Measurements from ENCODE around the gene STX4. TPM values are rescaled to one million over a fixed set of nuclear protein-coding genes. Genes with fewer than 3 reads are reported as not detected.

STX4 gene
- total and polyA plus RNA-seq, 4 donors: 52.8 to 121 (median 81.0) TPM

DNA sequence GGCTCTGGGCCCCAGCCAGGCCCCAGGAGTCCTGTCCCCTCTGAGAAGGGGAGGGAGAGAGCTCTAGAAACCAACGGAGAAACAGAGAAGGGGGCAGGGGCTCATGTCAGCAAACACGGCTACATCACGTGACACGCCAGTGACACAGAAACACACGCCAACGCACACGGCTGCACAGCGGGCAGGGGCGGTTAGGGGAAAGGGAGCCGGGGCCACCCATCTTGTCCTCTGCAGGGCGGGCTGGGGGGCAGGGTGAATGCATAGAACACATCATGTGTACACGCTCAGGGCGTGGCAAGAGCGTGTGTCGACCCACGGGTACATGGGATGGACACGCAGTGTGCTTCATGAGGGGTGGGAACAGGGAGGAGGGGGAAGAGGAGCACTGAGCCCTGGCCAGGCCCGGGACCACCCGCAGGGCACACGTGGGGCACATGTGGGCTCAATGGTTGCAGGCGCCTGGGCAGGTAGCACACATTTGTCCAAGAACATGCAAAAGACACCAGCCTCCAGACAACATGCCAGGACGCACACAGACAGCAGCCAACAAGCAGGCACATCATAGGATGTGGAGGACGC, 43.8 kb upstream of the STX4 start:
- DNase-seq (peak in 1 of 2 donors; percentile 64), ATAC-seq (ENCODE audit: low FRiP score) (no peak)
- Histone ChIP-seq H3K36me3 (ENCODE audit: control insufficient read depth in 1 of 2, insufficient read depth in 2 of 2, low read length in 1 of 2) (no peaks in the 10 kb centered on the region), H3K4me3 (ENCODE audit: low read length in 2 of 2) (no peak overlapping the region), H3K9me3 (ENCODE audit: control insufficient read depth, low read length) (no peaks in the 10 kb centered on the region), H3K4me1 (ENCODE audit: control insufficient read depth in 1 of 2, insufficient read depth in 2 of 2, low read length in 2 of 2) (no peaks in the 10 kb centered on the region), H3K27ac (ENCODE audit: low read depth in 1 of 2, low read length in 2 of 2) (no peak overlapping the region), H3K27me3 (ENCODE audit: control insufficient read depth in 1 of 2, insufficient read depth in 2 of 2, low read length in 1 of 2) (no peaks in the 10 kb centered on the region)
- intact Hi-C loops (cut with DNase I): loop anchor here (5.0 to 10.0 kb wide), 5 partner anchors 48 to 878 kb away; partner anchors contain the start of genes VKORC1 (in 1 of the 2), ZNF646 (in 1 of the 2) and ZNF668 (in 1 of the 2)
- WGBS, 2 donors: 83 to 87% methylated on average over 23 of the region's 23 CpGs

DNA sequence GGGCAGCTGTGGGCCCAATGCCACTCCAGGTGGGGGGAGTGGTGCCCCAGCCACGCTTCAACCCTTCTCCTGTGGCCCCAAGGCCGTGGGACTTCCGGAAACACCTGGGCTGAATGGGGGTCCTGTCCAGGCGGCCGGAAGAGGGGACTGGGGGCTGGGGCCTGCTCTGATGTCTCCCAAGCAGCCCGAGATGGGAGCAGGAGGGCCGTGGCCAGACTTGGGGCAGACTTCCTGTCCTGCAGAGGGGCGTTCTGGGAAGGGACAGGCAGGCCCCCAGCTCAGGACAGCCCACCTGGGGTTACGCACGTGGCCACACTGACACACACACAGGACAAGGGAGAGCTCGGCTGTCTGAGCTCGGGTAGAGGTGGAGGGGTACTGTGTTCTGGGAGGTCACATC, 43.3 kb upstream of the STX4 start:
- Histone ChIP-seq H3K36me3 (ENCODE audit: control insufficient read depth in 1 of 2, insufficient read depth in 2 of 2, low read length in 1 of 2) (no peaks in the 10 kb centered on the region), H3K4me1 (ENCODE audit: control insufficient read depth in 1 of 2, insufficient read depth in 2 of 2, low read length in 2 of 2) (no peaks in the 10 kb centered on the region), H3K27me3 (ENCODE audit: control insufficient read depth in 1 of 2, insufficient read depth in 2 of 2, low read length in 1 of 2) (no peaks in the 10 kb centered on the region), H3K4me3 (ENCODE audit: low read length in 2 of 2) (no peak overlapping the region), H3K27ac (ENCODE audit: low read depth in 1 of 2, low read length in 2 of 2) (no peak overlapping the region), H3K9me3 (ENCODE audit: control insufficient read depth, low read length) (no peaks in the 10 kb centered on the region)
- intact Hi-C loops (cut with DNase I): no loop called here
- WGBS, 2 donors: 73 to 75% methylated on average over 12 of the region's 12 CpGs
- DNase-seq (peak in 1 of 2 donors; percentile 71), ATAC-seq (ENCODE audit: low FRiP score) (no peak)

DNA sequence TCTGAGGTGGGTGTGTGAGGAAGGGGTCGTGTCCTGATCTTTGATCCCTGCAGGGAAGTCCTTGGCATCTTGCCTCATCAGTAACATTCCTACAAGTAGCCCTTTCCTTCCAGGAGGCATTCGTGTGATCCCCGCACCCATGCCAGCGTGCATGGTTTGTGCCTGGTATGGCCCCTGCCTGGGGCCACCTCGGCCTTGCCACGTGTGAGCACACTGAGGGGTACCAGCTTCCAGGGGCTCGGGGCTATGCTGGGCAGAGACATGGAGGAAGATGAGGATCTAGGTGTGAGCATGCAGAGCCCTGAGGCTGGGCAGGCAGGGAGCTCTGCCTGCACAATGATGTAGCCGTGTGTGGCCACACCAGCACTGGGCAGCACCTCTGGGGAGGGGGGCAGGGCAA, 42.3 kb upstream of the STX4 start:
- H3K4me3 ChIP-seq (ENCODE audit: low read length in 2 of 2): no peak overlapping the region
- peak in 1 of 2 donors; percentile 68 for DNase-seq
- intact Hi-C loops (cut with DNase I): no loop called here
- no peak for ATAC-seq (ENCODE audit: low FRiP score)
- H3K27me3 ChIP-seq (ENCODE audit: control insufficient read depth in 1 of 2, insufficient read depth in 2 of 2, low read length in 1 of 2): no peaks in the 10 kb centered on the region
- H3K27ac ChIP-seq (ENCODE audit: low read depth in 1 of 2, low read length in 2 of 2): no peak overlapping the region
- H3K4me1 ChIP-seq (ENCODE audit: control insufficient read depth in 1 of 2, insufficient read depth in 2 of 2, low read length in 2 of 2): no peaks in the 10 kb centered on the region
- H3K36me3 ChIP-seq (ENCODE audit: control insufficient read depth in 1 of 2, insufficient read depth in 2 of 2, low read length in 1 of 2): no peaks in the 10 kb centered on the region
- 76 to 79% methylated on average over 8 of the region's 8 CpGs for WGBS, 2 donors
- no peaks in the 10 kb centered on the region for H3K9me3 ChIP-seq (ENCODE audit: control insufficient read depth, low read length)

DNA sequence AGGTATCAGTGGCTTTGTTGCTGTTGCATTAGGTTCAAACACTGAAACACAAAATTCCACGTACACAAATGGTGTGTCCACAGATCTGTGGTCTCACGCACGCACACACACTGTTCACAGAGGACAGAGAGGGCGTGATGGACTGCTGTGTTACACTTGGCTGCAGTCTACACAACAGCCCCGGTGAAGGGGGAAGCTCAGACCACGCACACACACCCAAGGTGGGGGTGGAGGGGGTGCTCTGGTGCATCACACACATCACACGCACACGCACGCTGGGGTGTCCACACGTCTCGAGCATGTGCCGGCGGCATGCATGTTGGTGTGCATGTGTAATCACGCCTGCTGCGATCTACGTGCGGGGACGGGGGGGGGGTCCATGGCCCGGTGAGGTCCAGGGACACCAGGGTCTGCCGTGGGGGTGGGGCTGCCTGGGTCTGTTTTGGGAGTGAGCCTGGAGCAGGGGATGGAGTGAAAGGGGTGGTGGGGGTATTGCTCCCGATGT, 41.0 kb upstream of the STX4 start:
- no peaks in the 10 kb centered on the region for H3K27me3 ChIP-seq (ENCODE audit: control insufficient read depth in 1 of 2, insufficient read depth in 2 of 2, low read length in 1 of 2)
- no peak overlapping the region for H3K4me3 ChIP-seq (ENCODE audit: low read length in 2 of 2)
- ATAC-seq (ENCODE audit: low FRiP score) (no peak), DNase-seq (no peak)
- no peaks in the 10 kb centered on the region for H3K9me3 ChIP-seq (ENCODE audit: control insufficient read depth, low read length)
- H3K36me3 ChIP-seq (ENCODE audit: control insufficient read depth in 1 of 2, insufficient read depth in 2 of 2, low read length in 1 of 2): no peaks in the 10 kb centered on the region
- 86 to 87% methylated on average over 20 to 21 of the region's 21 CpGs for WGBS, 2 donors
- intact Hi-C loops (cut with DNase I): no loop called here
- no peak overlapping the region for H3K27ac ChIP-seq (ENCODE audit: low read depth in 1 of 2, low read length in 2 of 2)
- no peaks in the 10 kb centered on the region for H3K4me1 ChIP-seq (ENCODE audit: control insufficient read depth in 1 of 2, insufficient read depth in 2 of 2, low read length in 2 of 2)

DNA sequence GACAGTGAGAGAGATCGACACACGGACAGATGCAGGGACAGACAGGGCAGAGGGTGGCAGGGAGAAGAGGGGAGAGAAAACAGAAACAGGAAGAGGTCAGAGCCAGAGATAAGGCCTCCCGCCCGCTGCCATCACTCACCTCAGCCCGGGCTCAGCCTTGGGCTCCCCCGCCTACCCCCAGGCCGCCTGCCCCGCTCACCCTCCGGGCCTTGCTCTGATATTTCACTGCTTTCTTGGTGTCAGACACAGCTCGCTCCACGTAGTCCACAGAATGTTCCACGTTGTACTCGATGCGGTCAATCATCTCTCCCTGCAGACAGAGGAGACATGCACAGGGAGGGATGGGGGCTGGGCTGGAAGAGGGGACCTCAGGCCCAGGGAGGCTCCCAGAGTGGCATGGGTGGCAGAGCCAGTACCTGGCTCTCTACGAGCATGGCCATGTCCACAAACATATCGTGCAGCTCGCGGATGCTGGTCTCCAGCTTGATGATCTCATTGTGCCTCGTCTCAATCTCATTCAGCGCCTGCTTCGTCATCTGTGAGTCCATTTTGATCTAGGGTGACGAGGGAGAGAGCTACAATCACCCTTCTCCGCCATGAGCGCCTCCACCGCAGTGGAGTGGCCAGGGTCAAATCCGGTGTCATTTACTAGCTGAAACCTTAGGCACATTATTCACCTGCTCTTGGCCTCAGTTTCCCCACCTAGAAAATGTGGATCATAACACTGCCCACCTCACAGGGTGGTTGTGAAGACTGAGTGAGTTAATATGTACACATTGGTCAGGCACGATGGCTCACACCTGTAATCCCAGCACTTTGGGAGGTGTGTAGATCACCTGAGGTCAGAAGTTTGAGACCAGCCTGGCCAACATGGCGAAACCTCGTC, 40.2 kb upstream of the STX4 start:
- intact Hi-C loops (cut with DNase I): no loop called here
- DNase-seq (no peak), ATAC-seq (ENCODE audit: low FRiP score) (no peak)
- Histone ChIP-seq H3K27me3 (ENCODE audit: control insufficient read depth in 1 of 2, insufficient read depth in 2 of 2, low read length in 1 of 2) (no peaks in the 10 kb centered on the region), H3K9me3 (ENCODE audit: control insufficient read depth, low read length) (no peaks in the 10 kb centered on the region), H3K36me3 (ENCODE audit: control insufficient read depth in 1 of 2, insufficient read depth in 2 of 2, low read length in 1 of 2) (no peaks in the 10 kb centered on the region), H3K4me3 (ENCODE audit: low read length in 2 of 2) (no peak overlapping the region), H3K4me1 (ENCODE audit: control insufficient read depth in 1 of 2, insufficient read depth in 2 of 2, low read length in 2 of 2) (no peaks in the 10 kb centered on the region), H3K27ac (ENCODE audit: low read depth in 1 of 2, low read length in 2 of 2) (no peak overlapping the region)
- 87% methylated on average over 29 of the region's 29 CpGs for whole genome bisulfite sequencing, 2 donors

DNA sequence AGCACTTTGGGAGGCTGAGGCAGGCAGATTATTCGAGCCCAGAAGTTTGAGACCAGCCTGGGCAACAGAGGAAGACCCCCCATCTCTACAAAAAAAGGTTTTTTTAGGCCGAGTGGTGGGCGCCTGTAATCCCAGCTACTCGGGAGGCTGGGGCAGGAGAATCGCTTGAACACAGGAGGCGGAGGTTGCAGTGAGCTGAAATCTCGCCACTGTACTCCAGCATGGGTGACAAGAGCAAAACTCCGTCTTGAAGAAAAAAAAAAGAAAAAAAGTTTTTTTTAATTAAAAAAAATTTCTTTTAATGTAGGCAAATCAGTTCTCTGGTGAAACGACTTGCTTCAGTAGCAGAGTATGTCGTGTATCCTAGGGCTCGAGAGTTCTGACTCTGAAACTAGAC, 37.4 kb upstream of the STX4 start:
- WGBS, 2 donors: 77 to 78% methylated on average over 11 of the region's 11 CpGs
- DNase-seq (no peak), ATAC-seq (ENCODE audit: low FRiP score) (no peak)
- intact Hi-C loops (cut with DNase I): loop anchor here in 1 of 2 donors (2.0 to 5.0 kb wide), 3 partner anchors 37 to 146 kb away; partner anchors contain the start of genes STX4, ZNF646 and ZNF668
- no peak overlapping the region for H3K27ac ChIP-seq (ENCODE audit: low read depth in 1 of 2, low read length in 2 of 2)
- no peak overlapping the region for H3K4me3 ChIP-seq (ENCODE audit: low read length in 2 of 2)
- no peaks in the 10 kb centered on the region for H3K36me3 ChIP-seq (ENCODE audit: control insufficient read depth in 1 of 2, insufficient read depth in 2 of 2, low read length in 1 of 2)
- H3K4me1 ChIP-seq (ENCODE audit: control insufficient read depth in 1 of 2, insufficient read depth in 2 of 2, low read length in 2 of 2): no peaks in the 10 kb centered on the region
- no peaks in the 10 kb centered on the region for H3K9me3 ChIP-seq (ENCODE audit: control insufficient read depth, low read length)
- no peaks in the 10 kb centered on the region for H3K27me3 ChIP-seq (ENCODE audit: control insufficient read depth in 1 of 2, insufficient read depth in 2 of 2, low read length in 1 of 2)

DNA sequence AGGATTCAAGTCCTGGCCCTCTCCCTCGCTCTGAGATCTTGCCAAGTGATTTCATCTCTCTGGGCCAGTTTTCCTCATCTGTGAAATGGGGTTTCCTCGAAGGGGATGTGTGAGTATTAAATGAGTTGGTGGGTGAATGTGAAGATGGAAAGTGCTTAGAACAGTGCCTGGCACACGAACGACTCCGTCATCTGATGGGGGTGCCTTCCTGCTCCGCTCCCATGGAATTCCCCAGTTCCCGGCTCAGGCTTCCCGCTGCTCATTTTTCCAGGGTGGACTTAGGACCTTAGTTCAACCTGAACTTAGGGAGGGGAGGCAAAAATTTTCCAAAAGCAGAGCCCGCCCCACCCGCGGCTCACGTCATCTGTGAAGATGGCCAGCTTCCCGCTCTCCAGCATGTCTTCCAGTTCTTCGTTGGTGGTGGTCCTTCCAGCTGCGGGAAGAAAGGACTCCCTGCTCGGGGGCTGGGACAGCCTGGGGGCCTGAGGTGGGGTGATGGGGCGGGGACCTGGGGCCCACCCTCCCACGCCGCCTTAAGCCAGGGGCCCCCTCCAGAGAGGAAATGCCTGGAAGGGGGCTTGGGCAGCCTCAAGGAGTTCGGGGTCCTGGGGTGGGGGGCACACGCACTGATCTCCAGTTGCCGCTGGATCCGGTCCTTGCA, 36.9 kb upstream of the STX4 start:
- Histone ChIP-seq H3K36me3 (ENCODE audit: control insufficient read depth in 1 of 2, insufficient read depth in 2 of 2, low read length in 1 of 2) (no peaks in the 10 kb centered on the region), H3K27me3 (ENCODE audit: control insufficient read depth in 1 of 2, insufficient read depth in 2 of 2, low read length in 1 of 2) (no peaks in the 10 kb centered on the region), H3K9me3 (ENCODE audit: control insufficient read depth, low read length) (no peaks in the 10 kb centered on the region), H3K4me1 (ENCODE audit: control insufficient read depth in 1 of 2, insufficient read depth in 2 of 2, low read length in 2 of 2) (no peaks in the 10 kb centered on the region), H3K27ac (ENCODE audit: low read depth in 1 of 2, low read length in 2 of 2) (no peak overlapping the region), H3K4me3 (ENCODE audit: low read length in 2 of 2) (peak overlapping the region; percentile 29 to 47)
- ATAC-seq (ENCODE audit: low FRiP score): peak; percentile 14
- intact Hi-C loops (cut with DNase I): loop anchor here in 1 of 2 donors (2.0 to 5.0 kb wide), 3 partner anchors 36 to 146 kb away; partner anchors contain the start of genes STX4, ZNF646 and ZNF668
- DNase-seq: peak in 1 of 2 donors; percentile 85
- 19 to 25% methylated on average over 23 of the region's 23 CpGs for WGBS, 2 donors

DNA sequence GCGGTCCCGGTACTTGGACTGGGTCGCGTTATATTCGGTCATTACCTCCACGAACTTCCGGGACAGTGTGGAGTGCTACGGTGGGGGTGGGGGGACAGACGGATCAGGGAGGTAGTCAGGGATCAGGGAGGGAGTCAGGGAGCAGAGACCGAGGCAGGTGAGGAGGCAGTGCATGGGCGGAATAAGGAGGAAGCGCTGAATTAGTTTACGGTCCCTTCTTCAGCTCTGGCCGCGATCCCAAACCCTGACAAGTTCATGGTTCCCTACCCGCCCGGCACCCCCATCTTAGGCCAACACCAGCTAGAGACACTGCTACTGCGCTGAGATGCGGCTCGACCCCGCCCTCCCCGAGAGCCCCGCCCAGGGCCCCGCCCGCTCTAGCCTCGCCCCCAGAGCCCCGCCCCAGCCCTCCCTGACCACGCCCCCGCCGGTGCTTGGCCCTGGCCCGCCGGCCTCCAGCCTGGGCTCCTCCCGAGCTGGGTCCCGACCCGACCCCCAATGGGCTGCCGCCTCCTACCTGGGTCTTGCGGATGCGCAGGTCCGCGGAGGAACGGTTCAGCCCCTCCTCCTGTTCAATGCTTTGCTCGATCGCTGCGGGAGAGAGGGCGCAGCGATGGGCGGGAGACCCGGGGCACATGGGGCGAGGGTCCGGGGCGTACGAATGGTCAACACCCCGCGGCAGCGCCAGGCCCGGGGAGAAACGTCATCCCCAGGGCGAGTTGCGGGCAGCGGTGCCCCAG, 36.2 kb upstream of the STX4 start:
- ATAC-seq (ENCODE audit: low FRiP score): peak; percentile 93
- WGBS, 2 donors: 2 to 4% methylated on average over 44 to 60 of the region's 60 CpGs
- Histone ChIP-seq H3K27me3 (ENCODE audit: control insufficient read depth in 1 of 2, insufficient read depth in 2 of 2, low read length in 1 of 2) (no peaks in the 10 kb centered on the region), H3K36me3 (ENCODE audit: control insufficient read depth in 1 of 2, insufficient read depth in 2 of 2, low read length in 1 of 2) (no peaks in the 10 kb centered on the region), H3K9me3 (ENCODE audit: control insufficient read depth, low read length) (no peaks in the 10 kb centered on the region), H3K27ac (ENCODE audit: low read depth in 1 of 2, low read length in 2 of 2) (peak overlapping the region in 1 of 2 donors; percentile 69), H3K4me3 (ENCODE audit: low read length in 2 of 2) (peak overlapping the region; percentile 29 to 47), H3K4me1 (ENCODE audit: control insufficient read depth in 1 of 2, insufficient read depth in 2 of 2, low read length in 2 of 2) (no peaks in the 10 kb centered on the region)
- intact Hi-C loops (cut with DNase I): loop anchor here in 1 of 2 donors (2.0 to 5.0 kb wide), 3 partner anchors 36 to 145 kb away; partner anchors contain the start of genes STX4, ZNF646 and ZNF668
- DNase-seq: peak; percentile 89 to 96

All from aorta (tissue), 5 donors.